ENCODE results near the gene MACF1.

Gene MACF1

GRCh38 chr1:39385067-39385988, 180.8 kb downstream of the MACF1 start:
- WGBS, 2 experiments: 93% methylated on average over 16 of the region's 16 CpGs
- no peak overlapping the region for H3K27ac ChIP-seq (ENCODE audit: insufficient read depth, low read depth, low read length, poor library complexity, severe bottlenecking)

GRCh38 chr1:39386997-39387396, 182.5 kb downstream of the MACF1 start:
- peaks cover 4% of the 10 kb centered on the region for H3K4me1 ChIP-seq (ENCODE audit: control insufficient read depth, insufficient read depth, low read length)

More at GRCh38 chr1:39385067-39385988, 180.8 kb downstream of the MACF1 start:
- Histone ChIP-seq H3K4me3 (ENCODE audit: insufficient read depth, low read depth, low read length) (no peak overlapping the region), H3K27me3 (ENCODE audit: control insufficient read depth, insufficient read depth, low read length, poor library complexity, severe bottlenecking) (no peaks in the 10 kb centered on the region), H3K36me3 (ENCODE audit: control insufficient read depth, insufficient read depth, low read length) (peaks cover 67% of the 10 kb centered on the region), H3K4me1 (ENCODE audit: control insufficient read depth, insufficient read depth, low read length) (no peaks in the 10 kb centered on the region), H3K9me3 (ENCODE audit: control insufficient read depth, low read length) (no peaks in the 10 kb centered on the region)

GRCh38 chr1:39387452-39387851, 183.0 kb downstream of the MACF1 start:
- Histone ChIP-seq H3K9me3 (ENCODE audit: control insufficient read depth, low read length) (no peaks in the 10 kb centered on the region), H3K4me3 (ENCODE audit: insufficient read depth, low read depth, low read length) (no peak overlapping the region), H3K36me3 (ENCODE audit: control insufficient read depth, insufficient read depth, low read length) (peaks cover 50% of the 10 kb centered on the region), H3K27me3 (ENCODE audit: control insufficient read depth, insufficient read depth, low read length, poor library complexity, severe bottlenecking) (no peaks in the 10 kb centered on the region), H3K27ac (ENCODE audit: insufficient read depth, low read depth, low read length, poor library complexity, severe bottlenecking) (no peak overlapping the region), H3K4me1 (ENCODE audit: control insufficient read depth, insufficient read depth, low read length) (peaks cover 7% of the 10 kb centered on the region)
- 95 to 97% methylated on average over 4 of the region's 4 CpGs for WGBS, 2 experiments

More at GRCh38 chr1:39386997-39387396, 182.5 kb downstream of the MACF1 start:
- Histone ChIP-seq H3K27me3 (ENCODE audit: control insufficient read depth, insufficient read depth, low read length, poor library complexity, severe bottlenecking) (no peaks in the 10 kb centered on the region), H3K9me3 (ENCODE audit: control insufficient read depth, low read length) (no peaks in the 10 kb centered on the region), H3K36me3 (ENCODE audit: control insufficient read depth, insufficient read depth, low read length) (peaks cover 53% of the 10 kb centered on the region), H3K27ac (ENCODE audit: insufficient read depth, low read depth, low read length, poor library complexity, severe bottlenecking) (no peak overlapping the region), H3K4me3 (ENCODE audit: insufficient read depth, low read depth, low read length) (no peak overlapping the region)
- 96% methylated on average over 5 of the region's 5 CpGs for WGBS, 2 experiments

GRCh38 chr1:39391691-39392679, 187.5 kb downstream of the MACF1 start:
- Histone ChIP-seq H3K9me3 (ENCODE audit: control insufficient read depth, low read length) (no peaks in the 10 kb centered on the region), H3K27me3 (ENCODE audit: control insufficient read depth, insufficient read depth, low read length, poor library complexity, severe bottlenecking) (no peaks in the 10 kb centered on the region), H3K27ac (ENCODE audit: insufficient read depth, low read depth, low read length, poor library complexity, severe bottlenecking) (no peak overlapping the region), H3K4me3 (ENCODE audit: insufficient read depth, low read depth, low read length) (no peak overlapping the region), H3K36me3 (ENCODE audit: control insufficient read depth, insufficient read depth, low read length) (peaks cover 25% of the 10 kb centered on the region), H3K4me1 (ENCODE audit: control insufficient read depth, insufficient read depth, low read length) (peaks cover 7% of the 10 kb centered on the region)
- WGBS, 2 experiments: 77 to 81% methylated on average over 5 of the region's 5 CpGs

- Histone ChIP-seq H3K27ac (ENCODE audit: insufficient read depth, low read depth, low read length, poor library complexity, severe bottlenecking) (no peak overlapping the region), H3K27me3 (ENCODE audit: control insufficient read depth, insufficient read depth, low read length, poor library complexity, severe bottlenecking) (no peaks in the 10 kb centered on the region), H3K36me3 (ENCODE audit: control insufficient read depth, insufficient read depth, low read length) (peaks cover 15% of the 10 kb centered on the region)
Observed at GRCh38 chr1:39392851-39393573, 188.5 kb downstream of the MACF1 start.

GRCh38 chr1:39393645-39394044, 189.2 kb downstream of the MACF1 start:
- Histone ChIP-seq H3K27me3 (ENCODE audit: control insufficient read depth, insufficient read depth, low read length, poor library complexity, severe bottlenecking) (no peaks in the 10 kb centered on the region), H3K4me1 (ENCODE audit: control insufficient read depth, insufficient read depth, low read length) (peaks cover 20% of the 10 kb centered on the region), H3K36me3 (ENCODE audit: control insufficient read depth, insufficient read depth, low read length) (peaks cover 10% of the 10 kb centered on the region), H3K4me3 (ENCODE audit: insufficient read depth, low read depth, low read length) (no peak overlapping the region), H3K9me3 (ENCODE audit: control insufficient read depth, low read length) (no peaks in the 10 kb centered on the region), H3K27ac (ENCODE audit: insufficient read depth, low read depth, low read length, poor library complexity, severe bottlenecking) (no peak overlapping the region)
- 94 to 95% methylated on average over 11 of the region's 11 CpGs for WGBS, 2 experiments

More at GRCh38 chr1:39392851-39393573, 188.5 kb downstream of the MACF1 start:
- Histone ChIP-seq H3K4me3 (ENCODE audit: insufficient read depth, low read depth, low read length) (no peak overlapping the region), H3K4me1 (ENCODE audit: control insufficient read depth, insufficient read depth, low read length) (peaks cover 14% of the 10 kb centered on the region), H3K9me3 (ENCODE audit: control insufficient read depth, low read length) (no peaks in the 10 kb centered on the region)
- 81 to 87% methylated on average over 3 to 4 of the region's 4 CpGs for WGBS, 2 experiments

GRCh38 chr1:39394059-39394458, 189.6 kb downstream of the MACF1 start:
- no peak overlapping the region for H3K27ac ChIP-seq (ENCODE audit: insufficient read depth, low read depth, low read length, poor library complexity, severe bottlenecking)

GRCh38 chr1:39394598-39394997, 190.1 kb downstream of the MACF1 start:
- 84 to 85% methylated on average over 3 of the region's 3 CpGs for WGBS, 2 experiments
- Histone ChIP-seq H3K27me3 (ENCODE audit: control insufficient read depth, insufficient read depth, low read length, poor library complexity, severe bottlenecking) (no peaks in the 10 kb centered on the region), H3K4me3 (ENCODE audit: insufficient read depth, low read depth, low read length) (no peak overlapping the region), H3K4me1 (ENCODE audit: control insufficient read depth, insufficient read depth, low read length) (peaks cover 25% of the 10 kb centered on the region), H3K27ac (ENCODE audit: insufficient read depth, low read depth, low read length, poor library complexity, severe bottlenecking) (no peak overlapping the region), H3K36me3 (ENCODE audit: control insufficient read depth, insufficient read depth, low read length) (peaks cover 4% of the 10 kb centered on the region), H3K9me3 (ENCODE audit: control insufficient read depth, low read length) (no peaks in the 10 kb centered on the region)

More at GRCh38 chr1:39394059-39394458, 189.6 kb downstream of the MACF1 start:
- Histone ChIP-seq H3K36me3 (ENCODE audit: control insufficient read depth, insufficient read depth, low read length) (peaks cover 7% of the 10 kb centered on the region), H3K4me1 (ENCODE audit: control insufficient read depth, insufficient read depth, low read length) (peaks cover 24% of the 10 kb centered on the region), H3K27me3 (ENCODE audit: control insufficient read depth, insufficient read depth, low read length, poor library complexity, severe bottlenecking) (no peaks in the 10 kb centered on the region), H3K9me3 (ENCODE audit: control insufficient read depth, low read length) (no peaks in the 10 kb centered on the region), H3K4me3 (ENCODE audit: insufficient read depth, low read depth, low read length) (no peak overlapping the region)
- 94 to 99% methylated on average over 6 of the region's 6 CpGs for WGBS, 2 experiments

- H3K9me3 ChIP-seq (ENCODE audit: control insufficient read depth, low read length): no peaks in the 10 kb centered on the region
- peaks cover 25% of the 10 kb centered on the region for H3K4me1 ChIP-seq (ENCODE audit: control insufficient read depth, insufficient read depth, low read length)
- 88 to 97% methylated on average over 1 of the region's 1 CpG for WGBS, 2 experiments
- H3K4me3 ChIP-seq (ENCODE audit: insufficient read depth, low read depth, low read length): no peak overlapping the region
- H3K27me3 ChIP-seq (ENCODE audit: control insufficient read depth, insufficient read depth, low read length, poor library complexity, severe bottlenecking): no peaks in the 10 kb centered on the region
- no peaks in the 10 kb centered on the region for H3K36me3 ChIP-seq (ENCODE audit: control insufficient read depth, insufficient read depth, low read length)
- no peak overlapping the region for H3K27ac ChIP-seq (ENCODE audit: insufficient read depth, low read depth, low read length, poor library complexity, severe bottlenecking)
Observed at GRCh38 chr1:39395357-39395831, 190.9 kb downstream of the MACF1 start.
